NOMO-1 treated with dmso at 0.1 percent for 144 hours (cell line): ENCODE data around the gene SEPTIN10.
A peak's percentile ranks its signal among the peaks of the same experiment; 100 is the strongest.
"Not testable (repeated sequence)": the region's sequence is repeated elsewhere in the genome, so short reads cannot be mapped to it uniquely, and the experiment has no call there.

ENCODE experiments used
- DNase-seq: peaks from one replicate; lab custom pipeline; 2025; ENCODE audit not compliant: unreplicated experiment; lab: John Stamatoyannopoulos, UW

Gene SEPTIN10

DNA sequence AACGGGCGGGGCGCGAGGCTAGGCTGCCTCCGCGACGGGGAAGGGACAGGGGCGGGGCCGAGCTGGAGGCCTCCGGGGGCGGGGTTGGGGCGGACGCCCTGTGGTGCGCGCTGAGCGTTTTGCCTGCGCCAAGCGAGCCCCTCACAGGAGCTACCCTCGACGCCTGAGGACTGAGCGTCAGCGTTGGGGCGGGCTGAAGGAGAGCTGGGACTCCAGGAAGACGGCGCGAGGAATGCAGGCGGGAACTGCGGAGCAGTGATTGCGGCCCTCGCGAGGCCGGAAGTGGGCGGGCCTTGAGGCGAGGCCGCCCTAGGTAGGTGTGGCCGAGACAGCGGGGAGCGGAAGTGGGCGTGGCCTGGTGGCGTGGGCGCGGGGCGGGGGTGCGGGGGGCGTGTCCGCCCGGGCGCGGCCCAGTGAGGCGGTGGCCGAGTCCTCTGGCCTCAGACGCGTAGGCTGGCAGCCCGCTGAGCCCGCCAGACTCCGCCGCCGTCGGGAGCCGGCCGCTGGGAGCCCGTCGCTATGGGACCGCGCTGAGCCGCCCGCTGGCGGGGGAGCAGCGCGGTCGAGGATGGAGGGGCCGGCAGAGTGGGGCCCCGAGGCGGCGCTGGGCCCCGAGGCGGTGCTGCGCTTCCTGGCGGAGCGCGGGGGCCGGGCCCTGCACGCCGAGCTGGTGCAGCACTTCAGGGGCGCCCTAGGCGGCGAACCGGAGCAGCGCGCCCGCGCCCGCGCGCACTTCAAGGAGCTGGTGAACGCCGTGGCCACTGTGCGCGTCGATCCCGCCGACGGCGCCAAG lies at the start of gene SEPTIN10, which contains the start of gene SOWAHC:
TSS of gene SEPTIN10 (minus strand) at position 45 of the 793 bp plus-strand sequence. CDS start 139 bp downstream, outside the sequence.
TSS of gene SOWAHC (plus strand) at position 443 of the 793 bp plus-strand sequence. CDS start at position 569, 126 bp downstream.
- DNase-seq = peak; percentile 0

DNA sequence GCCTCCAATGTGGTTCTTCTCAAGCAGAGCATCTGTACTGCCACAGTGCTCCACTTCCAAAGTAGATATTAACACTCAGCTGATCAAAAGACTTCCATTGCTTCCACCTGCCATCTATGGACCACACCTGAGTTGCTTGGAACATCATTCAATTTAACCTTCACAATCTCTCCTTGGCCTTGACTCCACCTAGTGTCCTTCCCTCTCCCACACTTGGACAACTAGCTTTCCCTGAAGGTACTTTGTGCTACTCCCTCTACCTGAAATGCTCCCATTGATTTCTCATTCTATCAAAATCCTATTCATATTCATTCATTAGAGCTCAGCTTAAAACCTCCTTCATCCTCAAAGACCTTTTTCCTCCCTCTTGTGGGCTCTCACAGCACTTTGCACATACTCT lies 49.1 kb upstream of the SEPTIN10 start:
- DNase-seq = no peak

DNA sequence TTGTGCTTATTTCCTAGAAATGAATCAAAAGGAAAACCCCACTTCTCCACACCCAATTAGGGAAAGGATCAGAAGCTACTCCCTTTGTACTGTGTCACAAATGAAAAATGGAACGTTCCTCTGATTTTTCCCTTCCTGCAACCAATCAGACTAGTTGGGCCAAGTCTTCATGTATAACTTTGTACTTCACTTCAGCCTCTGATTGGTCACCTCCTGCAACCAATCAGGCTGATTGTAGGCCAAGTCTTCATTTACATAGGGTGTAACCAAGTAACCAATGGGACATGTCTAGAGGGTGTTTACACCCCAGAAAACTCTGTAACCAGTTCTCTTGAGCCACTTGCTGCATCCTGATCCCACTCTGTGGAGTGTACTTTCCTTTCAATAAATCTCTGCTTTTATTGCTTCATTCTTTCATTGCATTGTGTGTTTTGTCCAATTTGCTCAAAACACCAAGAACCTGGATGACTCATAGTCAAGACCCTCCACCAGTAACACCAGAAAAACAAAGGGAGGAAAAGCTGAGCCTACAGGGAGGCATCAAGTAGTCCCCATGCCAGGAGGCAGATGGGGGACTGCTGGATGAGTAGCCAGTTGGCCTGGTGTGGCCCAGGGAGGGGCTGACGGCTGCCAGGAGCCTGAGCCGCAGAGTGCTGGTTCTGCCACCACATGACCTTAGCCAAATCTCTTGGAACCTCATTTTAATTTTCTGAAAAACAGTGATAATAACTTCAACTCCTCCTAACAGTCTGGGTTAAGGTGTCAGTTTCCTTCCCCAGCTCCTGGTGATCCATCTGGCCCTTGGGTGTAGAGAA lies 46.5 kb upstream of the SEPTIN10 start:
- DNase-seq = no peak

DNA sequence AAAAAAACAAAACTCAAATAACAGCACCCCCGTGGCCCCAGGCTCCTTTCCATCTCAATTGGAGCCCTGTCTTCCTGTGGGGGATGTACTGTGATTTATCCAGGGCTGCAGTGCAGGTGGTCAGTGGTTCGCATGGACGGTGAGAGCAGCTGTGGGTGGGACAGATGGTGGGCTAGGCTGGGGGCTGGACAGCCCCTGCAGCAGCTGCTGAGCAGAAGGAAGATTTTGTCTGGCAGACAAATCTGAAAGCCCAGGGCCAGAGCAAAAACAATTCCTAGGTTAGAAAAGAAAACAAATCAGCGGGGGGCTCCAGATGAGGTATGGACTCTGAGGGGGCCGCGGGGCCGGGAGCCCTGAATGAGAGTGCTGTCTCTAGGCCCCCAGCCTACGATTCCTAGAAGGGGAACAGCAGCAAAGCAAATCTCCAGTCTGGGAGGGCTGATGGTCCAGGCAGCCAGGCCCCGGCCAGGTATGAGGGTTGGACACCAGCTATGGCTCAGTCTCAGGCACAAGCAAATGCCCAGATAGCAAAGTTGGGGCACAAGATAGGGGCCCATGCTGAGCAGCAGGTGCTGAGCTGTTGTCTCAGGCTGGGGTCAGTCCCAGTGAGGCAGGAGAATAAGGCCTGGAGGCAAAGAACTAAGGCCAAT lies 45.8 kb upstream of the SEPTIN10 start:
- DNase-seq = no peak

DNA sequence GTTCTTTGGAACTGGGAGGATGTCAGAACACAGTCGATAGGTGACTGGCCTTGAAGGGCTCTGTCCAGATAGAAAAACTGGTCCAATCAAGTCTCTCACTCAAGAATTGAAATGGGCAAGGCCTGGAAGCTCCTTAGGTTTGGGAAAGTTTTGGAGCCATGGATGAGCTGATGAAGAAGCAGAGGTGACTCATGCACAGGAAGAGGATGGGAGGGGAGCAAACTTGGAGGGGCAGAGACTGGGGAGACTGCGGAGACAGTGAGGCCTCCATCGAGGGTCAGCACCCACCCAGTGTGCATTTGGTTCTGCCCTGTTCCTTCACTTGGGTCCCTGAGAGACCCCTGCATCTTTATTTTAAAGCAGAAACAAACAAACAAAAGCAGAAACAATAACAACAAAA lies 41.5 kb upstream of the SEPTIN10 start:
- DNase-seq = no peak

DNA sequence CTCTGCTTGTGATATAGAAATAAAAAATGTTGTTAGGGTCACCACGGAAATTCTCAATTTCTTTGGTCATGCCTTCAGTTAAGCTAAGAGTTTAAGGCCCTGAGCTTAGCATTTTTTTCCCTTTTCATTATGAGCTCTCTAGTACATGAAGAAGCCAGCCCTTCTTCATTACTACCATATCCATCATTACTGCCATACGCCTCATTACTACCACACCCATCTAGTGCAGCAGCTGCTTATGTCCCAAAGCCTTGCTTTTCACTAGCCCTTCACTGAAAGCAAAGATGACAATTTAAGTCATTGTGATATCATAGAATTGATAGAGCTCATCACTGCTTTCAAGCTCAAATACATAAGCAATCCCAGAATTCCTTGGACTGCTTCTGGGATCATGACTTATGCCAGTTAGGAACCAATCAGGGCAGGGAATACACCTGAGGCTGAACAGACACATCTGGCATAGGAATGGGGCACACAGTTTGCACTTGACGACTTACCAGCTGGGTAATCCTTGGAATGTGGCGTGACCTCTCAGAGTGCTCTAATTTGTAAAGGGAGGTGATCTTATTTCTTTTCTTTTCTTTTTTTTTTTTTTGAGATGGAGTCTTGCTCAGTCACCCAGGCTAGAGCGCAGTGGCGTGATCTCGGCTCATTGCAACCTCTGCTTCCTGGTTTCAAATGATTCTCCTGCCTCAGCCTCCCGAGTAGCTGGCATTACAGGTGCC lies 40.7 kb upstream of the SEPTIN10 start:
- DNase-seq = no peak

DNA sequence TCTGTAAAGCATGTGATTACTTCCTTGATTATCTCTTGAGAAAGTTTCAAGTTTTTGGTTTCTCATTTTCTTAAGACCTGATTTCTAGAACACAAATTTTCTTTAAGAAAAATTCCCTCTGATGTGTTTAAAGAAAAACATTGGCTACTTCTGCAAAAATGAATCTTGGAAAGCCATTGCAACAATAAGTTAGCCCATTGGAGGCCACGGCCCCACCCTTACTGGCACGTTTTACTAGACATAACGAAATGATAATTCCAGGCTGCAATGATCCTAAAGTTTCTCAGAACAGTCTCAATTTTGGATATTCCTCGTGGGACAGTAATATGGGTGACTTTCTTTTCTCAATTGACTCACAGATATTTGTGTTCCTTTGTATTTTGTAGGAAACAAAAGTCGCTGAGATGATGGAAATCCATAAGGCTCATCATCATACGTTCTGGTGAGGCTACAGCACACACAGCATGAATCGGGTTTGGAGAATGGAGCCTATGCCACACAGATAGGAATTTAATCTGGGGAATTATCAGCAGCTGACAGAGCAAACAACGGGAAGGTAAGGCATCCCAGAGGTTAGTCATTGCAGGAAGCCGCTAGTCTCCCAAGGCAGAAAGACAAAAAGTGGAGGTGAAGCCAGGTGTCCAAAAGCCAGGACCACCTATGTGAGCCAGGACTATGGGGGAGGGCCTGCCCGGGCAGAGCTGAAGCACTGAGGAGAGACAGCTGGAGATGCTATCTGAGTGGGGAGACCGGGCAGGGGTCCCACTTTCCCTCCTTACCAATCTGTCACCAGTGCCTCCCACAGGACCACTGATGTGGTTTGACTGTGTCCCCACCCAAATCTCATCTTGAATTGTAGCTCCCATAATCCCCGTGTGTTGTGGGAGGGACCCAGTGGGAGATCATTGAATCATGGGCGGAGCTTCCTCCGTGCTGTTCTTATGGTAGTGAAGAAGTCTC lies 36.2 kb upstream of the SEPTIN10 start:
- no peak for DNase-seq

DNA sequence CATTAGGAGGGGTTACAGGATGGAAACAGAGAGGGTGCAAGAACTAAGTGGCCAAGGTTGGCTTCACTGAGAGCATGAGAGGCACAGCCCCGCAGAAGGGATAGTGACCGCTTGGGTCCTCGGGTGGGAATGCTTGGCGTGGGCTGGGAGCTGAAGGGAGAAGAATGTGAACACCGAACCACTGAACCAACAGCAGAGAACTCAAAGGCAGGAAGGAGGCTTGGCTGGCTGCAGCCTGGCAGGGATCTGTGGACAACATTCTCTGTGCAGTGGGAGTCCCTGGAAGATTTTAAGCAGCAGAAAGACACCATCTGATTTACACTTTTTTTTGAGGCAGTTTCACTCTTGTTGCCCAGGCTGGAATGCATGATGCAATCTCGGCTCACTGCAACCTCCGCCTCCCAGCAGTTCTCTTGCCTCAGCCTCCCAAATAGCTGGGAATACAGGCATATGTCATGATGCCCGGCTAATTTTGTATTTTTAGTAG lies 34.3 kb upstream of the SEPTIN10 start:
- DNase-seq = no peak

DNA sequence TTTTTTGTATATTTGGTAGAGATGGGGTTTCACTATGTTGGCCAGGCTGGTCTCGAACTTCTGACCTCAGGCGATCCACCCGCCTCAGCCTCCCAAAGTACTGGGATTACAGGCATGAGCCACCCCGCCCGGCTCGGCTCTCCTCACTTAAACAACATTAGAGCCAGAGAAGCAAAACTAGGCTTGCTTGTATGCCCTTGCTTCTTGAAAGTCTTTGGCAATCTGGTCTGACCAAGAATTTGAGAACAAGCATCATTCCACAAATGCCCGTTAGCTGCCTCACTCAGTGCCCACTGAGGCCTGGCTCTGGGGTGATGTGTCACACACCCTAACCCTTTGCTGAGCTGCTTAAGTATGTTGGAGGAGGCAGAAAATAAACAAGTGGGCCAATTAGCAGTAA lies 33.9 kb upstream of the SEPTIN10 start:
- DNase-seq = no peak

DNA sequence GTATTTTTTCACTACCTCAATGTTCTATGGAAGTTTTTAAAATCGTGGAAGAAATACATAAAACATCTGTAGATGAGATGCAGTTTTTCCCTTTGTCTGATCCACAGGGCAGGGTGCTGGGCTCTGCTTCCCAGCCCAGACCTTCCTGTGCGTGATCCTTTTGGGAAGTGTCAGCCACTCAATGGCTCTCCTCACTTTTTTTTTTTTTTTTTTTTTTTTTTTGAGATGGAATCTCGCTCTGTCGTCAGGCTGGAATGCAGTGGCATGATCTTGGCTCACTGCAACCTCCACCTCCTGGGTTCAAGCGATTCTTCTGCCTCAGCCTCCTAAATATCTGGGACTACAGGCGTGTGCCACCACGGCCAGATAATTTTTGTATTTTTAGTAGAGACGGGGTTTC lies 33.2 kb upstream of the SEPTIN10 start:
- DNase-seq = no peak

DNA sequence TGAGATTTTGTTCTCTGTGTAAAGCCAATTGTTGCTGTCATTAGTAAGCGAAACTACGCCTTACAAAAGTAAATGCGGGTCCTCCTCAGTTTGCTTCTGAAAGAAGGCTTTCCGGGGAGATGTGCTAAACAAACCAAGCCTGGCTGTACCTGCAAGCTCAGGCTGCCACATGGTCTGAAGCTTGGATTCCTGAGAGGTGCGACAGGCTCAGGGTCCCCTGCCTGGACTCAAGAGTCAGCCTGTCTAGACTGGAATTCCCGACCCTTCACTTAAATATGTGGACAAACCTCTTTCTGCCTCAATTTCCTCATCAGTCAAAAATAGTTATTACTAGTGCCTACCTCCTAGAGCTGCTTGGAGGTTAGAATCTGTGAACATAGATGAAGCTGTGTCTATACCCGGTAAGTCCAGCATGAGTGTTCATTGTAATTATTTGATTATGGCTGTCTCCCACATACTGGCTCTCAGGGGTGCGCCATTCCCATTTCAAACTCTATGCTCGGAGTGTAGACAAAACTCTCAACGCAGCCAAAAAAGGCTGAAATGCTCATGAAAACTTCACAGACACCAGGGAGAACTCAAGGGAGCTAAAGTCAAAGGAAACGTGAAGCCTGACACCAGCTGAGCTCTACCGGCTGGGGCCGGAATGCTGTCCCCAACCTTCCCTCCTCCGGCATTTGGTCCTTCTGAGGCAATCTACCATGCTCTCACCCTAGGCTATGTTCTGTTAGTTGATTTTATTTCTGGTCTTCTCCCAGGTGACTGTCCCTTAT lies 31.8 kb upstream of the SEPTIN10 start:
- DNase-seq = no peak

DNA sequence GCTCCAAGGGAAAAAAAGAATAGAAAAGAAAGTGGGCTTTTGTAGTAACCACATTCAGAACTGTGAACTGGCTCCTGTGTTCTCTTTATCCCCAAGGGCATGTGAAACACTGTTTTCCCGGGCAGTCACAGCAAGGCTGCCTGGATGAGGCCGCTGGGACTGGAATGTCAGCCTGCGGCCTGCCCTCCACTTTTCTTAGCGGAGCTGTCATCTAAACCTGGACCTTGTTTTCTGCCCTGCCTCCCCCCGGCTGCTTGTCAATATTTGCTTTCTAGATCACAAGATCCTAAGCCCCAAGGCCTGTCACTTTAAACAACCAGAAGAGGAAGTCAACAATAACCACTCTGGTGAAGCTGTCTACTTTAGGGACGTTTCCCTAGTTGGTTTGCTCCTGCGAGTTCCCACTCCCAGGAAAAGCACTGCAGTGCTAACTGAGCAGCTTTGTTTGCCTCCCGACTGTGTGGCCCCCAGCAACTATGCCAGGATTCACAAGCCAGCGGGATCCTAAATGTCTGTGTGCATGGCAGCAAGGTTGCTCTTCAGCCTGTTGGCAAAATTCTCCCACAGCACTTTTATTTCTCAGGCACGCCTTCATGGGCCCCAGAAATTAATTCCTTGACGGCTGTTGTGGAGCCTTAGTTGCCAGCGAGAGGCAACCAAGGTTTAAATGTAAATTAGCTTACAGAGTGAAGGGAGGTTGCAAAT lies 31.0 kb upstream of the SEPTIN10 start:
- DNase-seq = no peak

DNA sequence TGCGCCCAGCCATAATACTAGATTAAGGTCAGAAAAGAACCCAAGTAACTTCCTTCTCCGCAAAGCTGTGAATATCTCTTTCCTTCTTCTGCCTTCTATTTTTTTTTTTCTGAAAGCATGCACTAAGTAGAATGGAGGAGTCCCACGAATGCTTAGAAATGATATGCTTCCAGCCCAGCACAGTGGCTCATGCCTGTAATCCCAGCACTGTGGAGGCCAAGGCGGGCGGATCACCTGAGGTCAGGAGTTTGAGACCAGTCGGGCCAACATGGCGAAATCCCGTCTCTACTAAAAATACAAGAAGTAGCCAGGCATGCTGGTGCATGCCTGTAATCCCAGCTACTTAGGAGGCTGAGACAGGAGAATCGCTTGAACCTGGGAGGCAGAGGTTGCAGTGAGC lies 26.2 kb upstream of the SEPTIN10 start:
- not testable (repeated sequence) for DNase-seq

DNA sequence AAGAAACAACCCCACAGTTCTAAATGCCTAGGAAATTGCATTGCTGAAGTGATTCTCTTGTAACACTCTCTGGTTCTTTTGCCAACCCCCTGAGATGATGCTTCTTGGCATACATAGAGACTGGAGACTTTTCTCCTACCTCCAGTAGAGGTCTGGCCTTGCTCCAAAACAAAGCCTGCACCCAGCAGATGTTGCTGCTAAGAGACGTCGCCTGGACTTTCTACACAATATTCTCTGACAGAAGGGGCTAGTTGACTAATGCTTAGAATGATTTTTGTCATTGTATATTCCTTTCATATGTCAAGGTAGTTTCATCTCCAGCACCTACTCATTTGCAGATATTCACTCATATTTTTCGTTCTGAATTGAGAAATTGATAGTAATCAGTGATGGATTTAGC lies 25.0 kb upstream of the SEPTIN10 start:
- DNase-seq = no peak

DNA sequence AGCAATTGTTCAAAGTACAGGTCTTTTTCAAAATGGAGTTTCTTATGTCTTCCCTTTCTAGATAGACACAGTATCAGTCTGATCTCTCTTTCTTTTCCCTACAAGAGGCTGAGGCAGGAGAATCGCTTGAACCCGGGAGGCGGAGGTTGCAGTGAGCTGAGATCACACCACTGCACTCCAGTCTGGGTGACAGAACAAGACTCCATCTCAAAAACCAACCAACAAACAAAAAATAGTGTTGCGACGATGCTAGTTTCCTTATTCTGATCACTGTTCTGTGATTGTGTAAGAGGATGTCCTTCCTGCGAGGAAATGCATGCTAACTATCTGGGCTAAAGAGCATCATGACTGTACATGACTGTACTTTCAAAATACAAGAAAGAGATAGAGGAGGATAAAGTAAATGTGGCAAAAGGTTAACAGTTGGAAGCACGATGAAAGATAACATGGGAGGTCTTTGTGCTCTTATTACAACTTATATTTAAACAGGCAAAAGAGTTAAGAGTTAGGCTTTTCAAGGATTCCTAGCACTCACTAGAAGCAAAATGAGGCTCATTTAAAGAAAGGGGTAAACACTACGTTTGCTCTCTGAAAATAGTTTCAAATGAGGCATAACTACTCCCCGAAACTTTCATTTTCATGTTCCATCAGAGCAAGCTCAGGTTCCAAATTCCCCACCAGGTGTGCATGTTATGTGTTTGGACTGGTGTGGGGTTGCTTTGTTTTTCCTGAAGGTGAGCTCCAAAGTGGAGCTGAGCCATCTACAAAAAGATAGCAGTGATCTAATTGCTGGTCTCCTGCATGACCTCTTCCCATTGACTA lies 24.2 kb upstream of the SEPTIN10 start:
- no peak for DNase-seq

DNA sequence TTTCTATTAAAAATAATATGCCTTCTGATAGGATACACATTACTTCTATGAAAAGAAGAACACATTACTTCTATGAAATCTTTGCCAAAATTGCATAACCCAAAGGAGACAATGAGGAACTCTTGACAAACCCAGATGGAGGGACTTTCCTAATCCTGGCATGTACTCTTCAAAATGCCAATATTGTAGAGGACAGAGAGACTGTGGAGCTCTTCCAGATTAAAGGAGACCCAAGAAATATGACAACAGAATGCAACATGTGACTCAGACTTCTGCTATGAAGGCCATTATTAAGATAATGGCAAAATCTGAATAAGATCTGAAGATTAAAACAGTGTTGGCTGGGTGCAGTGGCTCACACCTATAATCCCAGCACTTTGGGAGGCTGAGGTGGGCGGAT lies 22.6 kb upstream of the SEPTIN10 start:
- no peak for DNase-seq
